ENCODE results near the gene TMEM120A.

TMEM120A gene

GRCh38 chr7:75993689-75994387 lies 557 bp downstream of the TMEM120A start:
- no peak for DNase-seq

- no peak for DNase-seq
Measured at GRCh38 chr7:75992083-75992755, 2.2 kb downstream of the TMEM120A start.

GRCh38 chr7:75991531-75992082 lies 2.8 kb downstream of the TMEM120A start:
- DNase-seq, result no peak

GRCh38 chr7:75989500-75990388 lies 4.7 kb downstream of the TMEM120A start:
- DNase-seq, result no peak

- no peak for DNase-seq
Measured at GRCh38 chr7:75988568-75989499, 5.6 kb downstream of the TMEM120A start.

GRCh38 chr7:75987805-75988567 lies 6.4 kb downstream of the TMEM120A start:
- no peak for DNase-seq

- no peak for DNase-seq
Measured at GRCh38 chr7:75987026-75987804, 7.2 kb downstream of the TMEM120A start.

- DNase-seq, result no peak
Measured at GRCh38 chr7:75986147-75986781, 8.1 kb downstream of the TMEM120A start.

GRCh38 chr7:75985518-75986146 lies 8.8 kb downstream of the TMEM120A start:
- no peak for DNase-seq

- no peak for DNase-seq
Measured at GRCh38 chr7:75985009-75985517, 9.3 kb downstream of the TMEM120A start.

- DNase-seq, result no peak
Measured at GRCh38 chr7:75984130-75985008, 10.0 kb downstream of the TMEM120A start.

GRCh38 chr7:75983471-75984129 lies 10.8 kb downstream of the TMEM120A start:
- no peak for DNase-seq

GRCh38 chr7:75982306-75983064 lies 11.9 kb downstream of the TMEM120A start:
- DNase-seq, result no peak

- no peak for DNase-seq
Measured at GRCh38 chr7:75981453-75982305, 12.7 kb downstream of the TMEM120A start.

GRCh38 chr7:75981203-75981452 lies 13.3 kb downstream of the TMEM120A start:
- no peak for DNase-seq

Measured in NCI-H187 (cell line).